DMS79 treated with DMSO at 0.1 percent for 48 hours (cell line): Measurements from ENCODE around the gene BRD3OS.
A peak's percentile ranks its signal among the peaks of the same experiment; 100 is the strongest.
"Not testable (repeated sequence)": the region's sequence is repeated elsewhere in the genome, so short reads cannot be mapped to it uniquely, and the experiment has no call there.

Experiments used
- DNase-seq: peaks from one replicate; lab custom pipeline; 2025; lab: John Stamatoyannopoulos, UW

The BRD3OS gene

DNA sequence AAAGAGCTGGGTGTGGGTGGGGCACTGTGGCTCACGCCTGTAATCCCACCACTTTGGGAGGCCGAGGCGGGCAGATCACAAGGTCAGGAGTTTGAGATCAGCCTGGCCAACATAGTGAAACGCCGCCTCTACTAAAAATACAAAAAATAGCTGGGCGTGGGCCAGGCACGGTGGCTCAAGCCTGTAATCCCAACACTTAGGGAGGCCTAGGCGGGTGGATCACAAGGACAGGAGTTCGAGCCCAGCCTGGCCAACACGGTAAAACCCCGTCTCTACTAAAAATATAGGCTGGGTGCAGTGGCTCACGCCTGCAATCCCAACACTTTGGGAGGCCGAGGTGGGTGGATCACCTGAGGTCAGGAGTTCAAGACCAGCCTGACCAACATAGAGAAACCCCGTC, 36.5 kb upstream of the BRD3OS start:
- not testable (repeated sequence) for DNase-seq

DNA sequence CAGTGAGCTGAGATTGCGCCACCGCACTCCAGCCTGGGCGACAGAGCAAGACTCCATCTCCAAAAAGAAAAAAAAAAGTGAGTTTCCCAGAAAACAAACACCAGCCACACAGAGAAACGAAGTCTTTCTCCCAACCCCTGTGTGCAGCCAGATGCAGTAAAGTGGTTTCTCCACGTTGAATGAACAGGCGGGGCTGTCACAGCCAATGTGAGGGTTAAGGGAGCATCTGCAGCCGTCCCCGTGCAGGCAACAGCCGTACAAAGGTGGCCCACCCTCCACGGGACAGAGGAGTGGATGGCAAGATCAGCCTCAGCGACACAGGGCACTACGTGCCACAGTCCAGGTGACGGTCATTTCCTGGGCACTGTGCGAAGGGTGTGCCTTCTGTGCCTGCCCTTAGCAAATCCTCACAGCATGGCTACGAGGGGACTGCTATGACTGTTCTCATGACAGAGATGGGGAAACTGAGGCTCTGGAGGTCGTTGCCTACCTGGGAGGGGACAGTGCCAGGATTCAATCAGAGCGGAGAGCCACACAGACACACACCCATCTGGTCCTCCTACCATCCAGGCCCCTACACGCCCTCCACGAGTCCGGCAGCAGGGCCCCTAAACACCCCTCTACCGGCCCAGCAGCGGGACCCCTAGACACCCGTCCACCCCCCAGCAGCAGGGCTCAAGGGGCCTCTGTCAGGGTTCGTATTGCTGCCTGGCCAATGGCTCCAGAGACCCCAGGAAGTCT, 35.5 kb upstream of the BRD3OS start:
- peak; percentile 11 for DNase-seq

DNA sequence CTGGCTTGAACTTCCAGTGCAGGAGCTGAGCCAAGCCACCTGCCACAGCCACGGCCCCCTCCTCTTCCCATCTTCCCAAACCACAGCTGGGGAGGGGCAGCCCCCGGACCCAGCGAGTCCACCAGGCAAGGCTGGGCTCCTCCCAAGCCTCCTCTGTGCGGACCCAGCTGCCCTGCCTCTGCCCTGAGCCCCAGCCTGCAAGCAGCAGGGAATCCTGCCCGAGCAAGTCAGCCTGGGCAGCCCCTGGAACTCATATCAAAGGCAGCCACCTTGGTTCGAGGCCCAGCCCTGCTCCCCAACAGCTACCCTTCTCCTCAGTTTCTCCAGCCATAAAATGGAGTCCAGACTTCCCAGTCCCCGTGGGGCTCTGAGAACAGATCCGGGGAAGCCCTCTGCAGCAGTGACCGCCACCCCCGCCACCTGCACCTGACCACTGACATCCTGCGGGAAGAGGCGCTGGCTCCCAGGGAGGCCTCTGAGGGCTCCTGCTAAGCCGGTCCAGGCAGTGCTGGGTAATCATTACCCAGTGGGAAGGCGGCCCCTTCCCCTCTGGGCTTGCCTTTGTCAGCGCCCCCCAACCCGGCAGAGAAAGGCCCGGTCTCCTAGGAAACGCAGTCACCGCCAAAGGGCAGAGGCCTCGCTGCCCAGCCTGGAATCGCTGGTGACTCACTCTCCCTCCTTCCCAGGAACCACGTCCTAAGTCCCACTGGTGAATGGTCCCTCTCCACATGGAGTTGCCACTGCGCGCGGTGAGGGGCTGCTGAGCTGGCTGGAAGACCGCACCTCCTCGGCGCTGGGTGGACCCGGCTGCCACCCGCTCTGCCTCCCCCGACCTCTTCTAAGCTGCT, 34.7 kb upstream of the BRD3OS start:
- peak; percentile 24 for DNase-seq

DNA sequence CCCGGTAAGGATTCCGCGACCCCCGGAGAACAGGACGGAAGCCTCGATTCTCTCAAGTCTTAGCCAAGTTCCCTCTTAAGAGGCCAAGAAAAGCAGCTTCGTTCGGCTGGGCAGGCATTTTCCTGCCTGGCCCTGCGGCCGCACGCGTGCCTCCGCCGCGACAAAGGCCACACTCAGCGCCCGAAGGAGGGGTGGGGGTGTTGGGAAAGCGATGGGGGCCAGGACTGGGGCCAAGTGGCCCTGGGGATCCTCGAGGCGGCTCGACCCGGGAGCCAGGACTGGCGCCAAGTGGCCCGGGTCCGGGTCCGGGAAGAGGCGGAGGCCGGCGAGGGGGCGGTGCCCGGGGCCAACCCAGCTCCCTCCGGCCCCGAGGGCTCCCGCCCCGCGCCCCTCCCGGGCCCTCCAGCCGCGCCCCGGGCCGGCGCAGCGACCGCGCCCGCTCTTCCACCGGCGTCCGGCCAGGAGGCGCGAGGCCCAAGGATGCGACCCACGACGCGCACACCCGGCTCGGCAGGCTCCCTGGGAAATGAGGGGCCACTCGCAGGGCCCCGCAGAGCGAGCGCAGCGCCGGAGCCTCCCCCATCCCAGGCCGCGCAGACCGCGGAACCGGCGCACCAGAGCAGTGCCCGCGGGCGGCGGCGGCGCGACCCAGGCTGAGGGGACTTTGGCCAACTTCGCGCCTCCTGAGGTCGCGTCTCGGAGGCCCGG, 33.9 kb upstream of the BRD3OS start:
- no peak for DNase-seq

DNA sequence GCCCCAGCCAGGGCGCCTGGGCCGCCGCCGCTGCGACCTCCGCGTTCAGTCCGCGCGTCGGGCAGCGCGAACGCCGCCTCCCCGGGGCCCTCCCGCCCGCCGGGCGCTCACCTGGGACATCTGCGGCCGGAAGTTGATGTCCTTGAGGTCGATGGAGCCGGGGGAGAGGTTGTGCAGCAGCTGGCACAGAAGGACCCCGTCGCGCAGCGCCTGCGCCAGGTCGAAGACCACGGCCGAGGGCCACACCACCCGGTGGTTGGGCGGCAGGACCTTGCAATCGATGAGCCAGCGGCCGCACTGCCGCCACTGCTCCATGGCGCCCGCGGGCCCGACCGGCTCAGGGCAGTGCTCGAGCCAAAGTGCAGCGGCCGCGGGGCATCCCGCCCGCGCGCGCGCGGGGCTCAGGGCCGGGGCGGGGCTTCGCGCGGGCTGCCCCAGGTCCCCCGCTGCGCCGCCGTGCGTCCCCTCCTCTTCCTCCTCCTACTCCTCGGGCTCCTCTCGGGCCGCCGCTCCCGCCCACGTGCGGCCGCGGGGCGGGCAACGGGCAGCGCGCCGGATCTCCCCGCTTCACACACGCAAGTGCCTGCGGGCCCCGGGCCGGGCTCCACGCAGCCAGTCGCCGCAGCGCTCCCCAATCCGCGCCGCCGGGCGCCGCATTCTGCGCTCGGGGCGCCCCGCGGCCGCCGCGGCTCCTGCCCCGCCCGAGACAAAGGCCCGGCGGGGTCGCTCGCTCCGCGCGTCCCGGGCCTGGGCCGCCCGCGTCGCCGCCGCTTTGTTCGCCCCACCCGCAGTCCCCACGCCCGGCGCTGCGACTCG, 33.1 kb upstream of the BRD3OS start, which contains the start of gene VAV2:
Gene VAV2 (minus strand): TSS at position 361 of the 816 bp plus-strand sequence. CDS start 46 bp downstream, at position 315.
- DNase-seq: peak; percentile 36

DNA sequence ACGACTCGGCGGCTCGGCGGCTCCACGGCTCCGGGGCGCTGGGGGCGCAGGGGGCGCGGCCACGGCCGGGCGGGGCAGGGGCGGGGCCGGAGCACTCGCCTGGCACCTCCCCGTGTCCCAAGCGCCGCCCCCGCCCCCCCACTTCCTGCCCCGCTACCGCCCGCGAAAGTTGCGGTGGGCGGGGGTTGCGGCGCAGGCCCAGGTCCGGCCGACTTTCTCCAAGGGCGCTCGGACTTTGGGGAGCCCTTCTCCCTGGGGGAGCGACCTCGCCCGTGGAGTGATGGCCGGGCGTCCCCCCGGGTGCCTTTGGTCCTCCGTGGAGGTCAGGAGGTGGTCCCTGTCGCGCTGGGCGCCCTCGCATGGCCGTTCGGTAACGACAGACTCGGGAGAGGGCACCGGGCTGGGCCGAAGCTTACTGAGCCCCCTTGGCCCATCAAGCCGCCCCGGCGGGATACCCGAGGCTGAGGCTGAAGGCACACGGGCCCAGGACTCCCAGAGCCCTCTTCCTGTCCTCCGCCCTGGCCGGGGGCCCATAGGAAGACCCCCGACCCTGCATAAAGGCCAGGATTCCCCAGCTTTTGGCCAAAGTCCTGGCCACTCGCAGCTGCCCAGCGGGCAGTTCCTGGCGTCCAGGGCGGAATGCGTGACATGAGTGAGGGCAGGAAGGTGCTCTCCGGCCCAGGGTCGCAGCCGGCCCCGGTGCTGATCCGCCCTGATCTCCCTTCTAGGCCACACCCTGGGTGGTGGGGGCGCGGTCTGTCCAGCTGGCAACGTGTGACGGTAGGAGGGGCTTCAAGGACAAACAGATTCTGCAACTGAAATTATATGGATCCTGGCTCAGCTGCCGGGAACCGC, 32.3 kb upstream of the BRD3OS start:
- peak; percentile 86 for DNase-seq

DNA sequence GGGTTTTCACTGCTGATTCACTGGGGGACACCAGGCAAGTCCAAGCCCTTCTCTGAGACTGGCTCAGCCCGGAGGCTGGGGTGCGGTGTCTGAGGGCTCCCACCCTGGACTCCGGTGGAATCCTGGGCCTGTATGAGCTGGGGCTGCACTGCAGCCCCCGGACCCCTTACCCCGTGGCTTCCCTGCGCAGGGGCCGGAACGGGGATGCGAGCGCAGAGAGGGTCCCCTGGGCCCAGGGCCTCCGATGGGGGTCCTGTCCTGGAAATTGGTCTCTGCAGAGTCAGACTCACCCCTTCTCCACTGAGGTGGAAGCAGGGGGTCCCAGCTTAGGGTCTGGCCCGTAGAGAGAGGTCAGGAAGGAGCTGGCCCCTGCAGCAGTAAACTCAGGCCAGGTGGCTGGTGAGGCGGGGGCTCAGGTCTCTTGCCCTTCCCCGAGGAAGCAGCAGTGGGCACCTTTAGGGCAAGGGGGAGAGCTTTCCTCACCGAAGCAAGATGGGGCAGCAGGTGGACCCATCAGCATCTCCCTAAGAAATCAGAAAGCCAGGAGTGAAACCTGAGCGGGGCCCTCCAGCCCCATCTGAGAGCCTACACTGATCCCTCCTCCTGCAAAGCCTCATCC, 31.5 kb upstream of the BRD3OS start:
- DNase-seq: no peak

DNA sequence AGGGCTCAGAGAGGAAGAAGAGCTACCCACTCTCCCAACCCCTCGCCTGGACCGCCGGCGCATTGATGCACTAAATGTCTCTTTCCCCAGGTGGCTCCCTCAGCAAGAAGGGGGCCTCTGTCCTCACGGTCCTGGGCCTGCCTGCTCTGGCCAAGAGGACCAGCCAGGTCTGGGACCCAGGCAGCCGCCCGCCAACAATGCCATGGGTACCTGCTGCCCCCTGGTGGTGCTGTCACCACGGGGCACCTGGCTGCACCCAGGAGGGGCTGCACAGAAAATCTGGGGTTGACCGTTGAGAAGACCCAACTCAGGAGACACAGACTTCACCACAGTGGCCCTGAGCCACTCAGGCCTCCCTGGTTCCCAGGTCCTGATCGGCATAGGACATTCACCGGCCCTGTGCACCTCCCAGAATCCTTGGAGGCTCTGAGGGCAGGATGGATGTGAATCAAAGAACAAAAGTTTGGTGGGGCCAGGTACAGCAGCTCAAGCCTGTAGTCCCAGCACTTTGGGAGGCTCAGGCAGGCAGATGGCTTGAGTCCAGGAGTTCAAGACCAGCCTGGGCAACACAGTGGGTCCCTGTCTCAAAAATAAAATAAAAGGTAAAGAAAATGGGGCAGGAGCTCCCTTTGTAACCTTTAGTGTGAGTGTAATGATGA, 30.8 kb upstream of the BRD3OS start:
- DNase-seq: peak; percentile 42

DNA sequence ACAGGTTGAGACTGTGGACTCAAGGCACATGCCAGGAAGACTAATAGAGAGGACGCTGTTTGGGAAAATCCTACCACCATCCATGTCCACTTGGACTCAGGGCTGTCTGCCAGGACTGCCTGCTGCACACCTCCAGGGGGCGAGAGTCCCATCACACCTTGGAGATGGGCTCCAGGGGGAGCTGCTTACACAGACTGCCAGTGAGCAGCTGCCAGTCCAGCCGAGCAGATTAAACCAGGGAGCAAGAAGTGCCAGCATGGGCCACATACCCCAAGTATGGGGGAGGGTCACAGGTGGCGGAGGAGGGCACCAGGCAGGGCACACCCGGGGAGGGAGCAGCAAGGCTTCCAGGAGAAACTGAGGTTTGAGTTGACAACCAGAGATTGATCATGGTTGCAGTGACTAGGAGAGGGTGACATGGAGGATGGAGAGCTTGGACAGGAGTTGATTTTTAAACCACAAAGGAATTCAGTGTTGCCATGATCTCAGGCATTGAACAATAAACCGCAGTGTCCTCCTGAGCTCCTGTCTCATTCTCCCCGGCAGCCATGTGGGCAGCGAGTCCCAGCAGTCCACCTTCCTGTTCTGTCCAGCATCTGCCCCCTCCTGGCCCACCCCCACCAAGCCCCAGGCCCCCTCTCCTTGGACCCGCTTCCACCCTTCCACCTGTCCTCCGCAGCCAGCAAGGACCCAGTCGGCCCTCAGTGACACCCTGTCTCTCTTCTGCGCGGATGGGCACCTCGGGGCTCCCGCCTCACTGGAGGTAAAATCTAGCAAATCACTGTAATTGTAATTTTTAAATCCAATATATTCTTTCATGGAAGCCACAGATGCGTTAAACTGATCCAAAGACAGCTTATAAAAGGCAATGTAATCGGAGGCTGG, 30.0 kb upstream of the BRD3OS start:
- DNase-seq: peak; percentile 35

DNA sequence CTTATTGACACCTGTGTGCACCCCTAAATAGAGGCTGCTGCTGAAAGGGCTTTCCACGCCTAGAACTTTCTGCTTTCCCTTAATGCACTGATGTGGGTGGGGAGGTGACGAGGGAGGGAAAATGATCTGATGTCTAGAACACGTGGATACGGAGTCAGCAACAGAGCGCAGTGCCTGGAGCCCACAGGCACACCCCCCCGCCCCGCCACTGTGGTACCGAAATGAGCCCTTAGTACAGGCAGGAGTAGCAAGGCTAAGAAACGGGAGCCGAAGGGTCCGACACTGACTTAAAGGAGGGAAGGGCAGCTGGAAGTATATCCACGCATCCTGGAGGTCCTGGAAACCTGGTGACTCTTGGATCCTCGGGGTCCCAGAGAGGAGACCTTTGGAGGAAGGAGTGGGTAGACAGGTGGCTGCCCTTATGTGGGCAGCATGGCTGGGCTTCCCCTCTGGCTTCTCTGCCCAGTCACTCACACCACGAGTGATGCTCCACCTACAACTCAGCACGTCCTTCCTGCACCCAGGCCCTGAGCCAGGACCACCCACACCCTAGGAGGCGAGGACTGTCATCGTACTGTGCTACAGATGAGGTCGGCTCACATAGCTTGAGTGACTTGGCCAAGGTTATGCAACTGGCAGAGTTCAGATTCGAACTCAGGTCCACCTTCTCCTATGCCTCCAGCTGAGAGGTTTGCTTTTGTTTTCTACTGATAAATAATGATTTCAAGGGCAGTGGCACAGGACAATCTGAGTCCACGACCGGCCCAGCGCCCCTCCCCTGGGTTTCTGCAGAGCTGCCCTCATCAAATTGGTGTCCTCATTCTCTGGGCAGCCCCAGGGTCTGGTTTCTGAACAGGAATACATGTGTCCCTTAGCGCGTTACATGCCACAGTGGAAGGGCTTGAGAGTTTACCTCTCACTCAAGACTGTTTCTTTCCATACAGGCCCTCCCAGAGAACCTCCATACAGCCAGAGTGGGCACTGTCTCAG, 28.5 kb upstream of the BRD3OS start:
- no peak for DNase-seq

DNA sequence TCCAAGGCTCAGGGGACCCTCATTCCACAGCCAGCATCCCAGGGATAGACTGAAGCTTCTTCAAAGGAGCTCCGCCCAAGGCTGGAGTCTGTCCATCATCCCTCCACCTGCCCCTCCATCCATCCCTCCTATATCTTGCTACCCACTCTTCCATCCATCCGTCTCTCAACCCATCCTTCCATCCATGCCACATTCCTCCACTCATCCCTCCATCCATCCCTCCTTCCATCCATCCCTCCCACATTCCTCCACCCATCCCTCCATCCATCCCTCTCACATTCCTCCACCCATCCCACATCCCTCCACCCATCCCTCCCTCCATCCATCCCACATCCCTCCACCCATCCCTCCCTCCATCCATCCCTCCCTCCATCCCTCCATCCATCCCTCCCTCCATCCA, 27.7 kb upstream of the BRD3OS start:
- DNase-seq: no peak

DNA sequence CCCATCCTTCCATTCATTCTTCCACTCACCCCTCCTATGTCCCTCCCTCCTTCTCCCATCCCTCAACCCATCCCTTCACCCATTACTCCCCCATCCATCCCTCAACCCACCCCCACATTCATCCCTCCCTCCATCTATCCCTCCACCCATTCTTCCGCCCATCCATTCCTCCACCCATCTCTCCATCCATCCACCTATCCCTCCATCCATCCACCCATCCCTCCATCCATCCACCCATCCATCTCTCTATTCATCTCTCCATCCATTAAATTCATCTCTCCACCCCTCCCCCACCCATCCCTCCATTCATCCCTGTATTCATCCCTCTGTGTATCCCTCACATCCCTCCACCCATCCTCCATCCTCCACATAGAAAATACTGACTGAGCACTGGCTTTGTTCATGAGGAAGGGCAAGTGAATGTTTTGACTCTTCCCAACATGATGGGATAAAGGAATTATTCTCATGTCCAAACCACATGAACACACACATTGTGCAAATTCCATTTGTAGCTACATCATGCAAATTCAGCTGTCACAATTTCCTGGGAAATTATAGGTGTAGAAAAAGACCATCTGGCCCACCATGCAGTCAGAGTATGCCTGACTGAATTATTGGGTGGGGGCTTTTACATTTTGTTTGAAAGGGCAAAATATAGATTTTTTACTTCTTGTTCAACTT, 26.2 kb upstream of the BRD3OS start:
- DNase-seq: no peak

DNA sequence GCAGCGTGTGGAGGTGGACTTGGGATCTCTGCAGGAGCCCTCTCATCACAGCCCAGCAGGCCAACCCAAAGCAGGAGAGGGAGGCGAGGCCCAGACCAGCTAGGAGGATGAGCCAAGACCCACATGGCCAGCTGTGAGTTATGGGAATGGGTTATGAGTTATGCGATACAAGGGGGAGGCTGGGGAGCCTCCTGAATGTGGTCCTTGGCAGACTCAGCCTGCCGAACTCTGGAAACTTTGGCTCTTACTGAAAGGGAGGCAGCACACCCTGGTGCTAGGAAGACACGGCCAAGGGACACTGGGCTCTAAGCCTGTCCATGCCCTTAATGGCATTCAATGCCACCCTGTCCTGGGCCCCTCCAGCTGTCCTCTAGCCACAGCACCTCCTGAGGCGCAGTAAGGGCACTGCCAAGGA, 25.4 kb upstream of the BRD3OS start:
- no peak for DNase-seq

DNA sequence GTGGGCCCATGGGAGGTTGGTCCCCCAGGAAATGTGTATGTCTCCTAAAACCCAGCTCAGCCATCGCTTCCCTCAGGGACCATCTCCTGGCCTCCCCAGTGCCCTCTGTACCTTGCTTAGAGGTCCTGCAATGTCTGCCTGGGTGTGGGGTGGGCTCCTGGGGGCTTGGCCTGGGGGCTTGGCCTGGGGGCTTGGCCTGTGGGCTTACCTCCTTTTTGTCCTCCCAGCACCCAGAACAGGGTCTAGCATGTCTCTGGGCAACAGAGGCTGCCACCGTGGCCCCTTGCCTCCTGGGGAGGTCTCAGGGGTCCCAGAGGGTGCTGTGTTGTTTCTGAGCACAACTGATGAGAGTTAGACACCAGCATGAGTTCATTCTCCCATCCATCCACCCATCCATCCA, 22.5 kb upstream of the BRD3OS start:
- DNase-seq: no peak

DNA sequence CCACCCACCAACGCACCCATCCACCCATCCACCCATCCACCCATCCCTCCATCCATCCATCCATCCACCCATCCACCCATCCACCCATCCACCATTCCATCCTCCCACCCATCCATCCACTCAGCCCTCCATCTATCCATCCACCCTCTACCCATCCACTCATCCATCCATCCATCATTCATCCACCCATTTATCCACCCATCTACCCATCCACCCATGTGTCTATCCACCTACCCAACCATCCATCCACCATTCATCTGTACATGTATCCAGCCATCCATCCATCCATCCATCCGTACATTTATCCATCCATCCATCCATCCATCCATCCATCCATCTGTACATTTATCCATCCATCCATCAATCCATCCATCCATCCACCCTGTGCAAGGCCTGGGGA, 22.0 kb upstream of the BRD3OS start:
- DNase-seq: no peak

DNA sequence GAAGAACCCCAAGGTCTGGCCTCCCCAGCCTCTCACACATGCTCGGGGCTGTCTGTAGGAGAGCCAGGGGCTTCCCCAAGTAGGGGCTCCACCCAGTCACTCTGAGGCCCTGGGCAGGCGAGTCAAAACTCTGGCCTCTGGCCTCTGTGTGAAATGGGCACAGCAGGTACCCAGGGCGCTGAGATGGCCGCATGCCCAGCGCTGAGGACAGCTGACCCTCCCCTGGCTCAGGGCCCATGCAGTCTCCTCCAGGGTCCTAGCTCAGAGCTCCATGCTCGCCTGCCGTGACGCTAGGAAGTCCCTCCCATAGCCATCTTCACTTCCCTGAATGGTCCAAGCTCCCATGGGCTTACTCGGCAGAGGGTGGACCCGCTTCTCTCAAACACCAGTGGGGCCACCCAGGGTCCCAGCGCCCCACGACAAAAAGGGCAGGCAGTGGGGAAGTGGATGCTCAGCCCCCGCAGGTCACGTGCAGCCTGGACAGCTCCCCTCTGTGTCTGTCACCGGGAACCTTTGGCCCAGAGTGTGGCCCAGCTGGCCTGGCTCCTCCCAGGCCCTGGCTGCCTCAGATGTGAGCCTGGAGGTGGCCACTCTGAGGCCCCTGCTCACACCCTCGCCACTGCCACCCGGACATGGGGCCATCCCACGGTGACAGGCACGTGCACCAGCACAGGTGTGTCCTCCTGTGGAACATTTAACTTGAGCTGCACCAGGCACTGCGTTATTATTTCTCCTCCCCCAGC, 21.0 kb upstream of the BRD3OS start:
- DNase-seq: no peak
